Upper lobe of left lung (tissue), 4 donors: ENCODE results near the gene IFNG.

Source experiments
- CTCF ChIP-seq, 6 experiments: fragments of 450-650 bp in 4 of 6; fragments of 200-600 bp in 2 of 6; sonication (generic) in 2 of 6; IDR thresholded peaks; one replicate each; pipeline ENCODE4 v1.5.1; 2016 to 2019; ENCODE audit warnings: antibody characterized with exemption in 6 of 6
- POLR2A ChIP-seq, 4 donors: fragments of 450-650 bp; IDR thresholded peaks; one replicate each; pipeline ENCODE4 v1.5.1; 2016 to 2017; ENCODE audit warnings: antibody characterized with exemption in 4 of 4, mild to moderate bottlenecking in 2 of 4

GRCh38 chr12:68169213-68169889 is 9.8 kb upstream of the IFNG start:
- TF ChIP-seq POLR2A (IDR thresholded peaks at IDR 0.05) (no peak), CTCF (IDR thresholded peaks at IDR 0.05) (no peak)
